HEK293T (cell line): ENCODE measurements around the gene RPS6KA5.

Experiments
- CTCF ChIA-PET: fragments of 350-600 bp; formaldehyde crosslinking; extraction: SDS; loops from one replicate; lab custom pipeline; 2021; ENCODE audit warnings: antibody characterized with exemption, inconsistent platforms; lab: Yijun Ruan, JAX
- POLR2A ChIA-PET: fragments of 350-600 bp; formaldehyde crosslinking; extraction: SDS; loops from one replicate; lab custom pipeline; 2020; ENCODE audit warnings: antibody characterized with exemption, inconsistent platforms; lab: Yijun Ruan, JAX
- DNase-seq: peaks from one replicate; pipeline ENCODE4 v3.0.0; 2012; ENCODE audit warnings: mixed read lengths; ENCODE audit errors: extremely low spot score
- ARNT ChIP-seq: fragments of 450-650 bp; IDR thresholded peaks from 2 replicates; pipeline ENCODE4 v1.6.1; 2017; ENCODE audit warnings: mild to moderate bottlenecking
- BHLHE40 ChIP-seq: fragments of 450-650 bp; IDR thresholded peaks from 2 replicates; pipeline ENCODE4 v1.6.1; 2016; ENCODE audit warnings: mild to moderate bottlenecking, moderate library complexity, borderline replicate concordance
- CTBP1 ChIP-seq: fragments of 450-650 bp; IDR thresholded peaks from 2 replicates; pipeline ENCODE4 v1.6.1; 2016; ENCODE audit warnings: borderline replicate concordance
- ELF4 ChIP-seq: fragments of 450-650 bp; IDR thresholded peaks from 2 replicates; pipeline ENCODE4 v1.6.1; 2017; ENCODE audit warnings: antibody characterized with exemption
- FOXA1 ChIP-seq: fragments of 450-650 bp; IDR thresholded peaks from 2 replicates; pipeline ENCODE4 v1.6.1; 2016; ENCODE audit warnings: mild to moderate bottlenecking
- FOXK2 ChIP-seq: fragments of 450-650 bp; IDR thresholded peaks from 2 replicates; pipeline ENCODE4 v1.6.1; 2016; ENCODE audit warnings: mild to moderate bottlenecking
- FOXM1 ChIP-seq: fragments of 450-650 bp; IDR thresholded peaks from 2 replicates; pipeline ENCODE4 v1.6.1; 2017; ENCODE audit warnings: mild to moderate bottlenecking, borderline replicate concordance
- HDGF ChIP-seq: fragments of 450-650 bp; IDR thresholded peaks from 2 replicates; pipeline ENCODE4 v1.6.1; 2017; ENCODE audit warnings: antibody characterized with exemption, borderline replicate concordance
- L3MBTL2 ChIP-seq: fragments of 450-650 bp; conservative IDR thresholded peaks from 2 replicates; pipeline ENCODE4 v1.6.1; 2016; ENCODE audit warnings: mild to moderate bottlenecking
- LEF1 ChIP-seq: fragments of 450-650 bp; IDR thresholded peaks from 2 replicates; pipeline ENCODE4 v1.6.1; 2017; ENCODE audit warnings: mild to moderate bottlenecking, borderline replicate concordance
- NFRKB ChIP-seq: fragments of 450-650 bp; IDR thresholded peaks from 2 replicates; pipeline ENCODE4 v1.6.1; 2016; ENCODE audit warnings: mild to moderate bottlenecking, moderate library complexity
- SP1 ChIP-seq: fragments of 450-650 bp; IDR thresholded peaks from 2 replicates; pipeline ENCODE4 v1.6.1; 2017
- SUZ12 ChIP-seq: fragments of 450-650 bp; IDR thresholded peaks from 2 replicates; pipeline ENCODE4 v1.6.1; 2016; ENCODE audit warnings: mild to moderate bottlenecking
- TARDBP ChIP-seq: fragments of 450-650 bp; IDR thresholded peaks from 2 replicates; pipeline ENCODE4 v1.6.1; 2016
- ZNF384 ChIP-seq: fragments of 450-650 bp; IDR thresholded peaks from 2 replicates; pipeline ENCODE4 v1.6.1; 2016
- TF ChIP-seq, protein P1 (sequence below): fragments of 450-650 bp; IDR thresholded peaks from 2 replicates; pipeline ENCODE4 v1.6.1; 2016

Gene RPS6KA5

DNA sequence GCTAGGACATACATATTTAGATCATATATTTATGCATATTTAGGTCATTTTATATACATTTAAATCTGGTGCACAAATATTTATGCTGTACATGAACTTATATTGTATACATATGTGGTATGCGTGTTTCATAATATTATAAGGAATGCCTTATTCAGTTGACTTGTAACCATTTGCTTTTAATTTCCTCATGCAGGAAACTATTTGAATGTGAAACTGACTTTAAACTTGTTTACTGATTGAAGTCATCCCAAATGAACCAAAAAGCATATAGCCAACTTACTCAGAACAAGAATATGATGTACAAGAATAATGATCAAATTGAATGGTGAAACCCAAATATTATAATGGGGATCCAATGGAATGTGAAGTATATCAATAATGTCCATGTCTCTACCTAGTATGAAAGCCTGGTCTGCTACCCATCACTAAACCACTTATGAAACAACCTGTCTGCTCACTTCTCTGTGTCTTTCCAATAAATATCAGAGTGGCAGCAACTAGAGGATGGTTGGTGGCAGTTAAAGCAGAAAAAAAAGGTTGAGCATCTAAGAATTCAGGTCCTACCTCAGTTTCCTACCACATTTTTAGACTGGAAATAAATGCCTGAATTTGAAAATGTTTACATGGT lies 38.3 kb downstream of the RPS6KA5 start:
- ChIA-PET POLR2A (no interaction called here), CTCF (no interaction called here)
- TF ChIP-seq ARNT (no peak), SP1 (no peak), HDGF (no peak), SUZ12 (no peak), FOXA1 (no peak), BHLHE40 (no peak), LEF1 (no peak), L3MBTL2 (no peak), CTBP1 (no peak), ZNF384 (no peak), TARDBP (no peak), ELF4 (no peak), FOXM1 (no peak), FOXK2 (no peak)
- TF ChIP-seq, protein P1, sequence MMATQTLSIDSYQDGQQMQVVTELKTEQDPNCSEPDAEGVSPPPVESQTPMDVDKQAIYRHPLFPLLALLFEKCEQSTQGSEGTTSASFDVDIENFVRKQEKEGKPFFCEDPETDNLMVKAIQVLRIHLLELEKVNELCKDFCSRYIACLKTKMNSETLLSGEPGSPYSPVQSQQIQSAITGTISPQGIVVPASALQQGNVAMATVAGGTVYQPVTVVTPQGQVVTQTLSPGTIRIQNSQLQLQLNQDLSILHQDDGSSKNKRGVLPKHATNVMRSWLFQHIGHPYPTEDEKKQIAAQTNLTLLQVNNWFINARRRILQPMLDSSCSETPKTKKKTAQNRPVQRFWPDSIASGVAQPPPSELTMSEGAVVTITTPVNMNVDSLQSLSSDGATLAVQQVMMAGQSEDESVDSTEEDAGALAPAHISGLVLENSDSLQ, result no peak
- no peak for DNase-seq

DNA sequence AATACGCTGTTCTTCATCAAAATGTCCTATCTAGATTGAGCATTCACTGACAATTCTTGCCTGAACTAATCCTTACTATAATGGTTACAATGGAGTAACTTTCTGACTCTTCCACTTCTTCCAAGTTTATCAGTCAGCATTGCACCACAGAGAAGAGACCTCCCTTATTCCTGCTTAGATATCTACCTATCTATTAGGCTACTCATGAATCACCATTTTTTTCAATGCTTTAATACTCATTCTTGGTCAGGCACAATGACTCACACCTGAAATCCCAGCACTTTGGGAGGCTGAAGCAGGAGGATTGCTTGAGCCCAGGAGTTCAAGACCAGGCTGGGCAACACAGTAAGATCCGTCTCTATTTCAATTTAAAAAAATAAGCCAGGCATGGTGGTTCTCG lies 39.3 kb downstream of the RPS6KA5 start:
- no peak for DNase-seq
- ChIA-PET CTCF (no interaction called here), POLR2A (no interaction called here)
- TF ChIP-seq FOXA1 (no peak), TARDBP (no peak), LEF1 (no peak), ARNT (no peak), NFRKB (no peak)

DNA sequence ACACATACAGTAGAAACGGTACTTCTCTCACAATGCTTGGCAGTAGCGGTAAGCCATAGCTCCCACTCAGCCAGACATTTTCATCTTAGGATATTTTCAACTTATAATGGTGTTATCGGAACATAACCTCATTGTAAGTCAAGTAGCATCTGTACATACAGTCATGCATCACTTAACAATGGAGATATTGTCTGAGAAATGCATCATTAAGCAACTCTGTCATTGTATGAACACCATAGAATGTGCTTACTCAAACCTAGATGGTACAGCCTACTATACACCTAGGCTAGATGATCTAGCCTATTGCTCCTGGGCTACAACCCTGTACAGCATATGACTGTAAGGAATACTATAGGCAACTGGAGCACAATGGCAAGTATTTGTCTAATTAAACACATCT lies 40.8 kb downstream of the RPS6KA5 start:
- DNase-seq, result no peak
- TF ChIP-seq NFRKB, result no peak
- no peak for TF ChIP-seq FOXK2
- TF ChIP-seq, protein P1, result no peak
- TF ChIP-seq SP1, result no peak
- no peak for TF ChIP-seq TARDBP
- no peak for TF ChIP-seq HDGF
- TF ChIP-seq ARNT, result no peak
- no peak for TF ChIP-seq ZNF384
- TF ChIP-seq CTBP1, result no peak
- TF ChIP-seq BHLHE40, result no peak
- no peak for TF ChIP-seq SUZ12
- TF ChIP-seq ELF4, result no peak
- TF ChIP-seq LEF1, result no peak
- TF ChIP-seq FOXA1, result no peak
- POLR2A ChIA-PET, result no interaction called here
- CTCF ChIA-PET, result no interaction called here

DNA sequence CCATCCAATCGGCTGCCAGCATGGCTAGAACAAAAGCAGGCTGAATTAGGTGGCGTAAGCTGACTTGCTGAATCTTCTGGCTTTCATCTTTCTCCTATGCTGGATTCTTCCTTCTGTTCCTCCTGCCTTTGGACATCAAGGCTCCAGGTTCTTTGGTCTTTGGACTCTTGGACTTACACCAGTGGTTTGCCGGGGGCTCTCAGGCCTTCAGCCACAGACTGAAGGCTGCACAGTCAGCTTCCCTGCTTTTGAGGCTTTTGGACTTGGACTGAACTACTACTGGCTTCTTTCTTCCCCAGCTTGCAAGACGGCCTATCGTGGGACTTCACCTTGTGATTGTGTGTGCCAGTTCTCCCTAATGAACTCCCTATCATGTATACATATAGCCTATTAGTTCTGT lies 42.0 kb downstream of the RPS6KA5 start:
- no peak for TF ChIP-seq ARNT
- TF ChIP-seq FOXA1, result no peak
- TF ChIP-seq, protein P1, result no peak
- TF ChIP-seq ELF4, result no peak
- ChIA-PET CTCF (no interaction called here), POLR2A (no interaction called here)
- no peak for DNase-seq

DNA sequence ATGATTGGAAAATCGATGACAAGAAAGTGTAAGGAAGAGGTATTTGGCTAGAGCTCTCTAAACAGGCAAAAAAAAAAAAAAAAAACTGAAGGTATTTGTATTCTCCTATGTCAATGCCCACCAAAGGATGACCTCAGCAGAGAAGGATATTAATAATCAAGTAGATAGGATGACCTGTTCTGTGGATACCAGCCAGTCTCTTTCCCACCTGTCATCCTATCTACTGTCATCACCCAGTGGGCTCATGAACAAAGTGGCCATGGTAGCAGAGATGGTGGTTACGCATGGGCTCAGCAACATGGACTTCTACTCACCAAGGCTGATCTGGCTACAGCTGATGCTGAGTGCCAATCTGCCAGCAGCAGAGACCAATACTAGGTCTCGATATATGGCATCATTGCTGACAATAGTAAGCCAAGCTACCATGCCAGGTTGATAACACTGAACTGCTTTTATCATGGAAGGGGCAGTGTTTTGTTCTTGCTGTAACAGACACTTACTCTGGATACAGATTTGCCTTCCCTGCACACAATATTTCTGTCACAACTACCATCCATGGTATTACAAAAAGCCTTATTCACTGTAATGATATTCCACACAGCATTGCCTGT lies 43.5 kb downstream of the RPS6KA5 start:
- no peak for DNase-seq
- CTCF ChIA-PET, result interaction anchor here (0.6 kb wide), 1 partner anchor 156 kb away, joined by 3 read pairs; no protein-coding TSS in a partner anchor
- POLR2A ChIA-PET, result no interaction called here
- no peak for TF ChIP-seq NFRKB

DNA sequence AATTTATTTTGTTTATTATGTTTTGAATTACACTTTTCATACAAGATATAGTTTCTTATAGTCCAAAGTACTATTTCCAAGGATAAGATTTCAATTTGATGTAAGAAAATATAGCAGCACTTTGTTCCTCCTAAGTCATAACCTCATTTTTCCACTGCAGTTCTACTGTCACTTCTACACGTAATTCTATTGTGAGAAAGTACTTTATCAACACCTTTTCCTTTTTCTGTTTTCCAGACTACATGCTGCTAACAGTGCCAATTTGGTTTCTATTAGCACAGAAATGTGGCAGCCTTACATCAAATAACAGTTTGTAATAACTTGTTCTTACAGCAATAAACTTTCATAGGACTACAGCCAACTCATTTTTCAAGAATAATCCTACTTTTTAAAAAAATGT lies 45.0 kb downstream of the RPS6KA5 start:
- ChIA-PET CTCF (no interaction called here), POLR2A (no interaction called here)
- TF ChIP-seq NFRKB, result no peak
- TF ChIP-seq FOXM1, result no peak
- no peak for DNase-seq

DNA sequence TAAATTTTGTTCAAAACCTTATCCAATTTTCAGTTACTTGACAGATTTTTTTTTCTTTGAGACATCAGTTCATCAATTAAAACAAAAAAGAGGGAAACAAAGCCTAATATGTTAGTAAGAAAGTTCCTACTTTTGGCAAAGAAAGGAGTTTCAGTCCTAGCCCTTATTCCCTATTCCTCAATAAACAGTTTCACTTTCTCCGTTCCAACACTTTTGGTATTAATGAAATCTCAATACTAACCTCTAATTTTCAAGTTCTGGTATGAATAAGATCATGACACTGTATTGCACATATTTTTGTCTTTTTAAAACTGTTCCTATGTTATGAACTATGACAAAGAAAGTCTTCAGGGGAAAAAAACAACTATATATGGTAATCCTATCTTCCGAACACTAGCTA lies 48.4 kb downstream of the RPS6KA5 start:
- ChIA-PET CTCF (interaction anchor here (0.6 kb wide), 1 partner anchor 166 kb away, joined by 3 read pairs; no protein-coding TSS in a partner anchor), POLR2A (no interaction called here)
- TF ChIP-seq BHLHE40 (no peak), NFRKB (no peak), FOXA1 (no peak), ARNT (no peak), TARDBP (no peak), FOXM1 (no peak), ELF4 (no peak), SUZ12 (no peak), LEF1 (no peak), SP1 (no peak), ZNF384 (no peak), CTBP1 (no peak), HDGF (no peak), L3MBTL2 (no peak)
- TF ChIP-seq, protein P1, result no peak
- DNase-seq, result no peak
